Spleen (tissue), 11 donors: ENCODE data around the gene WDCP. TPM values are rescaled to one million over a fixed set of nuclear protein-coding genes. Genes with fewer than 3 reads are reported as not detected.

Source experiments
- DNase-seq: peaks from one replicate; pipeline ENCODE4 v3.0.0-alpha.2; 2020
- H3K27ac ChIP-seq, 8 donors: fragments of 200-600 bp; sonication (generic) in 7 of 8; 1 replicate in 4 of 8; 2 replicates in 4 of 8; pipeline versions ENCODE4 v1.5.0 to v1.8.0; 2016 to 2021; ENCODE audit warnings: inconsistent platforms in 4 of 8, mild to moderate bottlenecking in 4 of 8, moderate library complexity in 1 of 8
- H3K27me3 ChIP-seq, 7 donors: fragments of 200-600 bp; sonication (generic) in 6 of 7; replicated peaks in 1 of 7; 1 replicate in 4 of 7; 2 replicates in 3 of 7; pipeline versions ENCODE4 v1.5.0 to v1.8.0; 2016 to 2021; ENCODE audit warnings: inconsistent platforms in 3 of 7, mild to moderate bottlenecking in 1 of 7
- H3K36me3 ChIP-seq, 6 donors: fragments of 200-600 bp; sonication (generic) in 5 of 6; 1 replicate in 4 of 6; 2 replicates in 2 of 6; pipeline versions ENCODE4 v1.5.0 to v1.8.0; 2016 to 2021; ENCODE audit warnings: inconsistent platforms in 2 of 6
- H3K4me1 ChIP-seq, 6 donors: fragments of 200-600 bp; sonication (generic) in 5 of 6; 1 replicate in 3 of 6; 2 replicates in 3 of 6; pipeline versions ENCODE4 v1.5.0 to v1.8.0; 2016 to 2021; ENCODE audit warnings: inconsistent platforms in 3 of 6
- H3K4me3 ChIP-seq, 8 donors: fragments of 200-600 bp; sonication (generic) in 7 of 8; 1 replicate in 4 of 8; 2 replicates in 4 of 8; pipeline versions ENCODE4 v1.5.0 to v1.8.0; 2016 to 2021; ENCODE audit warnings: inconsistent platforms in 4 of 8, mild to moderate bottlenecking in 4 of 8, moderate library complexity in 2 of 8
- H3K9me3 ChIP-seq, 8 donors: fragments of 200-600 bp; sonication (generic) in 7 of 8; 1 replicate in 4 of 8; 2 replicates in 4 of 8; pipeline versions ENCODE4 v1.5.0 to v1.8.0; 2016 to 2021; ENCODE audit warnings: inconsistent platforms in 4 of 8
- CTCF ChIP-seq, 11 experiments: fragments of 200-600 bp in 7 of 11; fragments of 450-650 bp in 4 of 11; sonication (generic) in 4 of 11; IDR thresholded peaks in 8 of 11; conservative IDR thresholded peaks in 3 of 11; 1 replicate in 7 of 11; 2 replicates in 4 of 11; pipeline versions ENCODE4 v1.4.0 to v1.8.0; 2016 to 2021; ENCODE audit warnings: antibody characterized with exemption in 11 of 11, inconsistent platforms in 4 of 11, mild to moderate bottlenecking in 1 of 11
- POLR2A ChIP-seq, 3 donors: fragments of 450-650 bp; IDR thresholded peaks; one replicate each; pipeline ENCODE4 v1.5.1; 2017; ENCODE audit warnings: antibody characterized with exemption in 3 of 3, mild to moderate bottlenecking in 1 of 3
- POLR2AphosphoS5 ChIP-seq, 3 donors: sonication (generic); formaldehyde crosslinking; IDR thresholded peaks; one replicate each; pipeline ENCODE4 v1.5.1; 2017; ENCODE audit warnings: antibody characterized with exemption in 3 of 3
- WGBS, 5 donors: extraction: QIAGEN DNeasy Blood & Tissue Kit in 3 of 5; methylation state at CpG; one replicate each; pipeline versions ENCODE4 v1.1.5 to v1.1.7; 2013 to 2018; 5-methylcytosine and 5-hydroxymethylcytosine counted together
- intact Hi-C: fragments of 100-400 bp; cut with DNase I; formaldehyde crosslinking; loops from one replicate; pipeline ENCODE4 v1.15.0; 2023; ENCODE audit warnings: low total_unique reads
- polyA plus RNA-seq, 3 donors: library from polyadenylated mRNA; stranded (reverse); fragments of 200-250 nt; gene quantifications; one replicate each; pipeline ENCODE4 v1.2.1, GENCODE V29; 2013
- total RNA-seq, 7 donors: library from RNA; depleted of rRNA in 3 of 7; stranded (reverse); fragments of >200 nt in 3 of 7; fragmentation: NEBNext Ultra II Directional in 4 of 7; extraction: Animal tissue kit (Norgen Biotek cat#: 25700) in 4 of 7; gene quantifications; one replicate each; pipeline versions ENCODE4 v1.1.0 to v1.2.1, GENCODE V29; 2016 to 2021
- donor health status: healthy with polysubstance abuse.
- donor health status: DM: no; HTN: no; CAD: no; lungs with moderate emphysema.
- donor health status: DM: no; HTN: no; CAD: no.
- donor health status: Bipolar disorder and iron deficiency.
- donor health status: healthy.
- donor health status: DM: no; HTN: no; CAD: no.
- donor health status: DM: yes; HTN: yes; CAD: no.

The WDCP gene
- total and polyA plus RNA-seq, 10 donors = 2.9 to 13.1 (median 9.0) TPM

GRCh38 chr2:24083567-24084385 is 36.6 kb upstream of the WDCP start:
- Histone ChIP-seq H3K36me3 (peaks cover 0 to 63% (median 10%) of the 10 kb centered on the region in 6 donors), H3K4me1 (peaks cover 6 to 51% (median 24%) of the 10 kb centered on the region in 6 donors), H3K9me3 (no peaks in the 10 kb centered on the region), H3K27me3 (no peaks in the 10 kb centered on the region), H3K27ac (peak overlapping the region; percentile 69 to 92 (median 88)), H3K4me3 (peak overlapping the region; percentile 36 to 76 (median 54))
- TF ChIP-seq POLR2AphosphoS5 (IDR thresholded peaks at IDR 0.05) = peak in 2 of 3 donors; percentile 40 to 41
- no peak for TF ChIP-seq POLR2A (IDR thresholded peaks at IDR 0.05)
- intact Hi-C loops = loop anchor here (5.0 kb wide), 2 partner anchors 156 to 256 kb away; partner anchors contain the start of gene ATAD2B
- DNase-seq = no peak
- WGBS, 5 donors = 10 to 28% (median 11%) methylated on average over 11 to 30 of the region's 30 CpGs

- 78 to 94% (median 93%) methylated on average over 5 to 8 of the region's 8 CpGs for WGBS, 5 donors
- intact Hi-C loops = loop anchor here (5.0 kb wide), 2 partner anchors 156 to 256 kb away; partner anchors contain the start of gene ATAD2B
- peaks cover 6 to 57% (median 26%) of the 10 kb centered on the region in 6 donors for H3K4me1 ChIP-seq
These were observed 35.8 kb upstream of the WDCP start for GRCh38 chr2:24082787-24083566.

GRCh38 chr2:24080701-24081100 is 33.5 kb upstream of the WDCP start:
- Histone ChIP-seq H3K36me3 (peaks cover 0 to 47% (median 3%) of the 10 kb centered on the region in 6 donors), H3K4me1 (peaks cover 11 to 69% (median 37%) of the 10 kb centered on the region in 6 donors), H3K4me3 (no peak overlapping the region), H3K27me3 (no peaks in the 10 kb centered on the region), H3K27ac (peak overlapping the region in 3 of 8 donors; percentile 50 to 92 (median 89)), H3K9me3 (no peaks in the 10 kb centered on the region)
- TF ChIP-seq POLR2AphosphoS5 (IDR thresholded peaks at IDR 0.05) = no peak
- TF ChIP-seq CTCF (IDR thresholded peaks at IDR 0.05 in 8 of 11, conservative IDR thresholded peaks at IDR 0.05 in 3 of 11) = no peak
- TF ChIP-seq POLR2A (IDR thresholded peaks at IDR 0.05) = no peak
- 80 to 93% (median 86%) methylated on average over 2 of the region's 2 CpGs for WGBS, 5 donors
- no peak for DNase-seq
- intact Hi-C loops = loop anchor here (5.0 kb wide), 2 partner anchors 153 to 253 kb away; partner anchors contain the start of gene ATAD2B

More at GRCh38 chr2:24082787-24083566, 35.8 kb upstream of the WDCP start:
- peak overlapping the region in 7 of 8 donors; percentile 82 to 92 (median 88) for H3K27ac ChIP-seq
- H3K4me3 ChIP-seq = peak overlapping the region in 4 of 8 donors; percentile 48 to 76 (median 56)
- TF ChIP-seq POLR2AphosphoS5 (IDR thresholded peaks at IDR 0.05) (no peak), POLR2A (IDR thresholded peaks at IDR 0.05) (no peak), CTCF (IDR thresholded peaks at IDR 0.05 in 8 of 11, conservative IDR thresholded peaks at IDR 0.05 in 3 of 11) (no peak)
- DNase-seq = peak; percentile 77
- H3K9me3 ChIP-seq = no peaks in the 10 kb centered on the region
- H3K27me3 ChIP-seq = no peaks in the 10 kb centered on the region
- H3K36me3 ChIP-seq = peaks cover 0 to 56% (median 8%) of the 10 kb centered on the region in 6 donors

GRCh38 chr2:24077879-24078278 is 30.7 kb upstream of the WDCP start:
- H3K4me3 ChIP-seq = peak overlapping the region in 5 of 8 donors; percentile 63 to 86 (median 77)
- peaks cover 0 to 58% (median 11%) of the 10 kb centered on the region in 6 donors for H3K36me3 ChIP-seq
- H3K4me1 ChIP-seq = peaks cover 11 to 69% (median 33%) of the 10 kb centered on the region in 6 donors
- H3K9me3 ChIP-seq = no peaks in the 10 kb centered on the region
- DNase-seq = no peak
- no peaks in the 10 kb centered on the region for H3K27me3 ChIP-seq
- intact Hi-C loops = no loop called here
- WGBS, 5 donors = 62 to 74% (median 65%) methylated on average over 2 of the region's 2 CpGs
- no peak for TF ChIP-seq CTCF (IDR thresholded peaks at IDR 0.05 in 8 of 11, conservative IDR thresholded peaks at IDR 0.05 in 3 of 11)
- no peak for TF ChIP-seq POLR2A (IDR thresholded peaks at IDR 0.05)
- no peak for TF ChIP-seq POLR2AphosphoS5 (IDR thresholded peaks at IDR 0.05)
- H3K27ac ChIP-seq = peak overlapping the region in 7 of 8 donors; percentile 90 to 98 (median 95)
